ENCODE data around the gene SPAG9.
"Not testable (repeated sequence)": the region's sequence is repeated elsewhere in the genome, so short reads cannot be mapped to it uniquely, and the experiment has no call there.

SPAG9 gene

DNA sequence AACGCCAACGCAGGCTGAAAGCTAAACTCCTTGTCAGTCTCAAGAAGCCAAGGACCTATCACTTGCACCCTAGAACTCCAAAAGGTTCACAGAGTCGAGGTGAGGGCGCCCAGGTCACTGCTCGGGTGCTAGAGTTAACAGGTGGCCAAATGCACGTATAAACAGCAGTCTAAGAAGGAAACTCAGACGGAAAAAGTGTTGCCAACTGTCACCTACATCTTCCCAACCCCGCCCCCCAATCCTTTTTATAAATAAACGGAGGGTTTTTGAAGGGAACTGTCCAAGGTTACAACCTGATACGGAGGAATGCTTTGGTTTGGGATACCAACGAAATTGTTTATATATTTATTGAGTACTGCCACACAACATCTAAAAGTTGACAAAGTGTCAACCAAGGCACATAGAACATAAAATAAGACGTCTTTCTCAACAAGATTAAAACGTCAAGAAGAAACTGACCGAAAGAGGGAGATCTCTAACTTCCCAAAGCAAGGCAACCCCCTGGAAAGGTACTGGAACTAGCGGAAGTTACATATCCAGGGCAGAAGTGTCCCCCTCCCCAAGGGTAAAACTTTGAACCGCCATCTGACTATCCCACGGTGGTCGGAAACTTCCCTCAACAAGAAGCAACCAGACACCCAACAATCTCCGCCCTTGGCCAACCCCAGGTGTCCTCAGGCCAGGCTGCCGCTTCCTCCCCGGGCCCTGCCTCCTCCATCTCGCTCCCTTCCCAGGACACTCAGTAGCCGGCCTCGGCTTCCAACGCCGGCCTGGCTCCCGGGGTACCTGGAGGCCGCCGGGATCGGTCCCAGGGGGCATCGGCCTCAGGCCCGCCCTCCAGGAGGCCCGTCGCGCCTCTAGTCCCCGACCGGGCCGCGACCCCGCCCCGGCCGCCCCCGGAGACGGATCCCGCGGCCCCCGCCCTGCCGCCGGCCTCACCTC, 982 bp downstream of the SPAG9 start:
- H2AK5ac ChIP-seq (ENCODE audit: low read length): no peak overlapping the region
- no peak overlapping the region for H4K5ac ChIP-seq (ENCODE audit: low read length)
- H3K23ac ChIP-seq (ENCODE audit: low read length): peak overlapping the region; percentile 45
- peak; percentile 86 for DNase-seq
- peaks cover 27% of the 10 kb centered on the region for H3K79me2 ChIP-seq (ENCODE audit: control insufficient read depth, insufficient read depth, low read length)
- peaks cover 14% of the 10 kb centered on the region for H3K79me1 ChIP-seq (ENCODE audit: low read length)
- no peak overlapping the region for H3K4ac ChIP-seq (ENCODE audit: low read depth, low read length)
- H3K36me3 ChIP-seq (ENCODE audit: control insufficient read depth, insufficient read depth, low read length): no peaks in the 10 kb centered on the region
- H3K4me2 ChIP-seq (ENCODE audit: low read length): peak overlapping the region; percentile 69
- peak overlapping the region; percentile 71 for H3K27ac ChIP-seq (ENCODE audit: low read depth, low read length)
- H2BK5ac ChIP-seq (ENCODE audit: low read length): no peak overlapping the region
- no peak overlapping the region for H2BK120ac ChIP-seq (ENCODE audit: low read depth, low read length)
- H3K18ac ChIP-seq (ENCODE audit: low read length): peak overlapping the region; percentile 62
- no peaks in the 10 kb centered on the region for H3K27me3 ChIP-seq (ENCODE audit: insufficient read depth, low read length, poor library complexity)
- no peak overlapping the region for H2BK15ac ChIP-seq (replicated peaks; ENCODE audit: low read depth)
- H3K9ac ChIP-seq (ENCODE audit: low read length): peak overlapping the region; percentile 96
- no peak overlapping the region for H4K8ac ChIP-seq (ENCODE audit: low read depth, low read length)
- H3K4me3 ChIP-seq (ENCODE audit: low read length): peak overlapping the region; percentile 98
- no CpG with 5 or more reads among the region's 49 CpGs for WGBS (ENCODE audit: extremely low coverage, insufficient coverage, low lambda C conversion rate)
- peaks cover 2% of the 10 kb centered on the region for H3K4me1 ChIP-seq (ENCODE audit: control insufficient read depth, low read depth, low read length)
- peak overlapping the region; percentile 98 for H3K56ac ChIP-seq (ENCODE audit: low read length)

DNA sequence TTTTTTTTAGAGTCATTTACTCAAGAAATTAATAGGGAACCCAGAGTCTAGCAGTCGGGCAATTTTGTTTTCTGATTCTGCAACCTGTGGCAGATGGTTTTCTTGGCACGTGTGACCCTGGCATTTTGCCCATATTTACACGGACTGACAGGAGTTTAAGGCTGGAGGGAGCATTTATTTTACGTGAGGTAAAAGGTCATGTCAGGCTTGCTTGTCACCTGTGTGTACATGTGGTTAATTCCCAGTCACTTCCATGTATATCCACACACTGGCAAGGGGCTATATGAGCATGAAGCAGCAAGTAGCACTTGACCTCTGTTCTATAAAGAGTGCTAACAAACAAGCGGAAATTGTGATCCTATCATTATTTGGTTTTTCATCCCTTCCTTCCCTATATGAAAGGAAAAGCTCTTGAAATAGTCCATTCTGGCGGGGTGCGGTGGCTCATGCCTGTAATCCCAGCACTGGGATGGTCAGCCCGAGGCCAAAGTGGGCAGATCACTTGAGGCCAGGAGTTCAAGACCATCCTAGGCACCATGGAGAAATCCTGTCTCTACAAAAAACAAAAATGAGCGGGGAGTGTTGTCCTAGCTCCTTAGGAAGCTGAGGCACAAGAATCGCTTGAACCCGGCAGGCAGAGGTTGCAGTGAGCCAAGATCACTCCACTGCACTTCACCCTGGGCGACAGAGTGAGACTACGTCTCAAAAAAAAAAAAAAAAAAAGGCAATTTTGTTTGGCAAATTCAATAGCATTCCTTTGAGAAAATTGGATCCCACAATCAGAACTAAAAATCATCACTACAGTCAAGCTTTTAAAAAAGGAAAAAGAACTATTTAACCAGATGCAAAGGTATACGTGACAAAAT, 2.1 kb downstream of the SPAG9 start:
- Histone ChIP-seq H2BK5ac (ENCODE audit: low read length) (no peak overlapping the region), H4K5ac (ENCODE audit: low read length) (no peak overlapping the region), H3K18ac (ENCODE audit: low read length) (no peak overlapping the region), H4K8ac (ENCODE audit: low read depth, low read length) (no peak overlapping the region), H3K4me3 (ENCODE audit: low read length) (no peak overlapping the region), H3K4ac (ENCODE audit: low read depth, low read length) (no peak overlapping the region), H3K79me1 (ENCODE audit: low read length) (peaks cover 14% of the 10 kb centered on the region), H3K27ac (ENCODE audit: low read depth, low read length) (no peak overlapping the region), H2BK120ac (ENCODE audit: low read depth, low read length) (no peak overlapping the region), H2BK15ac (replicated peaks; ENCODE audit: low read depth) (no peak overlapping the region), H3K56ac (ENCODE audit: low read length) (no peak overlapping the region), H3K23ac (ENCODE audit: low read length) (no peak overlapping the region), H3K79me2 (ENCODE audit: control insufficient read depth, insufficient read depth, low read length) (peaks cover 27% of the 10 kb centered on the region), H3K27me3 (ENCODE audit: insufficient read depth, low read length, poor library complexity) (no peaks in the 10 kb centered on the region), H3K4me2 (ENCODE audit: low read length) (no peak overlapping the region), H3K4me1 (ENCODE audit: control insufficient read depth, low read depth, low read length) (peaks cover 2% of the 10 kb centered on the region), H3K9ac (ENCODE audit: low read length) (no peak overlapping the region), H3K36me3 (ENCODE audit: control insufficient read depth, insufficient read depth, low read length) (no peaks in the 10 kb centered on the region), H2AK5ac (ENCODE audit: low read length) (no peak overlapping the region)
- no CpG with 5 or more reads among the region's 14 CpGs for WGBS (ENCODE audit: extremely low coverage, insufficient coverage, low lambda C conversion rate)
- no peak for DNase-seq

DNA sequence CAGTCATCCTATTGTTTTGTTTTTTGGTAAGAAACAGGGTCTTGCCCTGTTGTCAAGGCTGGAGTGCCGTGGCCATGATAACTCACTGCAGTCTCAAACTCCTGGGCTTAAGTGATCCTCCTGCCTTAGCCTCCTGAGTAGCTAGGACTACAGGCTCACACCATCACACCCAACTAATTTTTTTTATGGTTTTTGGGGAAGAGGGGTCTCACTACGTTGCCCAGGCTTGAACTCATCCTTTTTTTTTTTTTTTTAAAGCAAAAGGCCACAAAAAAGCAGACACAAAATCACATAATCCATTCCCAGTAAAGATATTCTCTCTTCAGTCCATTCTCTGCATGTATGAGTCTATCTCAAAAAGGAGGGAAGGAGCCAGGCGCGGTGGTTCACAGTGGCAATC, 5.5 kb downstream of the SPAG9 start:
- Histone ChIP-seq H3K9ac (ENCODE audit: low read length) (no peak overlapping the region), H3K27me3 (ENCODE audit: insufficient read depth, low read length, poor library complexity) (no peaks in the 10 kb centered on the region), H4K5ac (ENCODE audit: low read length) (no peak overlapping the region), H3K18ac (ENCODE audit: low read length) (no peak overlapping the region), H2BK15ac (replicated peaks; ENCODE audit: low read depth) (no peak overlapping the region), H3K4me3 (ENCODE audit: low read length) (no peak overlapping the region), H2BK5ac (ENCODE audit: low read length) (no peak overlapping the region), H4K8ac (ENCODE audit: low read depth, low read length) (no peak overlapping the region), H3K36me3 (ENCODE audit: control insufficient read depth, insufficient read depth, low read length) (no peaks in the 10 kb centered on the region), H3K79me2 (ENCODE audit: control insufficient read depth, insufficient read depth, low read length) (peaks cover 30% of the 10 kb centered on the region), H3K4me2 (ENCODE audit: low read length) (no peak overlapping the region), H3K23ac (ENCODE audit: low read length) (no peak overlapping the region), H2AK5ac (ENCODE audit: low read length) (no peak overlapping the region), H3K4ac (ENCODE audit: low read depth, low read length) (no peak overlapping the region), H3K56ac (ENCODE audit: low read length) (no peak overlapping the region), H2BK120ac (ENCODE audit: low read depth, low read length) (no peak overlapping the region), H3K79me1 (ENCODE audit: low read length) (peaks cover 15% of the 10 kb centered on the region), H3K27ac (ENCODE audit: low read depth, low read length) (no peak overlapping the region), H3K4me1 (ENCODE audit: control insufficient read depth, low read depth, low read length) (peaks cover 2% of the 10 kb centered on the region)
- no peak for DNase-seq
- no CpG with 5 or more reads among the region's 4 CpGs for WGBS (ENCODE audit: extremely low coverage, insufficient coverage, low lambda C conversion rate)

DNA sequence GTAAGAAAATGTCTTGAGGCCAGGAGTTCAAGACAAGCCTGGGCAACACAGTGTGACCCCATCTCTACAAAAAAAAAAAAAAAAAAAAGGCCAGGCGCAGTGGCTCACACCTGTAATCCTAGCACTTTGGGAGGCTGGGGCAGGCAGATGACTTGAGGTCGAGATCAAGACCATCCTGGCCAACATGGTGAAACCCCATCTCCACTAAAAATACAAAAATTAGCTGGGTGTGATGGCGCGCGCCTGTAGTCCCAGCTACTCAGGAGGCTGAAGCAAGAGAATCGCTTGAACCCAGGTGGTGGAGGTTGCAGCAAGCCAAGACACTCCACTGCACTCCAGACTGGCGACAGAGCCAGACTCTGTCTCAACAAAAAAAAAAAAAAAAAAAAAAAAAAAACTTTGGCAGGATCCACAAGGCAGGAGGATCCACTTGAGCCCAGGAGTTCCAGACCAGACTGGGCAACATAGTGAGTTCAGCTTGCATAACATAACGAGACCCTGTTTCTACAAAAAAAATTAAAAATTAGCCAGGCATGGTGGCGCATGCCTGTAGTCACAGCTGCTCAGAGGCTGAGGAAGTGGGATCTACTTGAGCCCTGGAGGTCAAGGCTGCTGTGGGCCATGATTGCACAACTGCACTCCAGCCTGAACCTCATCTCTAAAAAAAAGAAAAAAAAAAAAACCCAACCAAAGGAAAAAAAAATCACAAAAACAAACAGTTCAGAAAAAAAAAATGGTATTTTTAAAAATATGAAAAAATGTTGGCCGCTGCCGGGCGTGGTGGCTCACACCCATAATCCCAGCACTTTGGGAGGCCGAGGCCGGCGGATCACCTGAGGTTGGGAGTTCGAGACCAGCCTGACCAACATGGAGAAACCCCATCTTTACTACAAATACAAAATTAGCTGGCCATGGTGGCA, 8.1 kb downstream of the SPAG9 start:
- H3K27ac ChIP-seq (ENCODE audit: low read depth, low read length); H2BK120ac ChIP-seq (ENCODE audit: low read depth, low read length); H2BK5ac ChIP-seq (ENCODE audit: low read length); H3K27me3 ChIP-seq (ENCODE audit: insufficient read depth, low read length, poor library complexity); H3K4me1 ChIP-seq (ENCODE audit: control insufficient read depth, low read depth, low read length); H3K36me3 ChIP-seq (ENCODE audit: control insufficient read depth, insufficient read depth, low read length); H3K4me2 ChIP-seq (ENCODE audit: low read length); H3K56ac ChIP-seq (ENCODE audit: low read length); H2BK15ac ChIP-seq (replicated peaks; ENCODE audit: low read depth); H3K23ac ChIP-seq (ENCODE audit: low read length); H4K8ac ChIP-seq (ENCODE audit: low read depth, low read length); H2AK5ac ChIP-seq (ENCODE audit: low read length); H3K18ac ChIP-seq (ENCODE audit: low read length); H3K4ac ChIP-seq (ENCODE audit: low read depth, low read length); H4K5ac ChIP-seq (ENCODE audit: low read length); H3K79me1 ChIP-seq (ENCODE audit: low read length); H3K4me3 ChIP-seq (ENCODE audit: low read length); H3K9ac ChIP-seq (ENCODE audit: low read length); DNase-seq: not testable (repeated sequence)
- H3K79me2 ChIP-seq (ENCODE audit: control insufficient read depth, insufficient read depth, low read length): peaks cover 15% of the 10 kb centered on the region
- WGBS (ENCODE audit: extremely low coverage, insufficient coverage, low lambda C conversion rate): no CpG with 5 or more reads among the region's 16 CpGs

DNA sequence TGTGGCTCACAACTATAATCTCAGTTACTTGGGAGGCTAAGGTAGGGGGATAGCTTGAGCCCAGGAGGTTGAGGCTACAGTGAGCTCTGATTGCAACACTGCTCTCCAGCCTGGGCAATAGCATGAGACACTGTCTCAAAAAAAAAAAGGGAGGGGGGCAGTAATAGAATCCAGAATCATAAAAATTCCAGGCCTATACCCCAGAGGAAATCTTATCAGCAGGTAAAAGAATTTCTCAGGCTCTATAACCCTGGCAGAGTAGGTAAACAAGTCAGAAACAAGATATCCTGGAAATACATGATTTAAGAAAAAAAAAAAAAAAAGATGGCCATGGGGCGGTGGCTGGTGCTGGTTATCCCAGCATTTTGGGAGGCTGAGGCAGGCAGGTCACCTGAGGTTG, 12.9 kb downstream of the SPAG9 start:
- Histone ChIP-seq H2BK120ac (ENCODE audit: low read depth, low read length) (no peak overlapping the region), H3K27ac (ENCODE audit: low read depth, low read length) (no peak overlapping the region), H3K4me2 (ENCODE audit: low read length) (no peak overlapping the region), H3K56ac (ENCODE audit: low read length) (no peak overlapping the region), H3K27me3 (ENCODE audit: insufficient read depth, low read length, poor library complexity) (no peaks in the 10 kb centered on the region), H4K8ac (ENCODE audit: low read depth, low read length) (no peak overlapping the region), H3K23ac (ENCODE audit: low read length) (no peak overlapping the region), H3K4me3 (ENCODE audit: low read length) (no peak overlapping the region), H3K79me2 (ENCODE audit: control insufficient read depth, insufficient read depth, low read length) (peaks cover 8% of the 10 kb centered on the region), H3K4ac (ENCODE audit: low read depth, low read length) (no peak overlapping the region), H2AK5ac (ENCODE audit: low read length) (no peak overlapping the region), H3K9ac (ENCODE audit: low read length) (no peak overlapping the region), H4K5ac (ENCODE audit: low read length) (no peak overlapping the region), H2BK5ac (ENCODE audit: low read length) (no peak overlapping the region), H3K79me1 (ENCODE audit: low read length) (peaks cover 12% of the 10 kb centered on the region), H3K18ac (ENCODE audit: low read length) (no peak overlapping the region), H2BK15ac (replicated peaks; ENCODE audit: low read depth) (no peak overlapping the region), H3K36me3 (ENCODE audit: control insufficient read depth, insufficient read depth, low read length) (no peaks in the 10 kb centered on the region), H3K4me1 (ENCODE audit: control insufficient read depth, low read depth, low read length) (no peaks in the 10 kb centered on the region)
- DNase-seq: no peak
- WGBS (ENCODE audit: extremely low coverage, insufficient coverage, low lambda C conversion rate): no CpG with 5 or more reads among the region's 1 CpG
